ENCODE data around the gene IRGQ. TPM values are rescaled to one million over a fixed set of nuclear protein-coding genes. Genes with fewer than 3 reads are reported as not detected.
A peak's percentile ranks its signal among the peaks of the same experiment; 100 is the strongest.

The IRGQ gene
- total RNA-seq, 4 donors from 2014 or later, result 10.7 to 28.8 (median 18.5) TPM

DNA sequence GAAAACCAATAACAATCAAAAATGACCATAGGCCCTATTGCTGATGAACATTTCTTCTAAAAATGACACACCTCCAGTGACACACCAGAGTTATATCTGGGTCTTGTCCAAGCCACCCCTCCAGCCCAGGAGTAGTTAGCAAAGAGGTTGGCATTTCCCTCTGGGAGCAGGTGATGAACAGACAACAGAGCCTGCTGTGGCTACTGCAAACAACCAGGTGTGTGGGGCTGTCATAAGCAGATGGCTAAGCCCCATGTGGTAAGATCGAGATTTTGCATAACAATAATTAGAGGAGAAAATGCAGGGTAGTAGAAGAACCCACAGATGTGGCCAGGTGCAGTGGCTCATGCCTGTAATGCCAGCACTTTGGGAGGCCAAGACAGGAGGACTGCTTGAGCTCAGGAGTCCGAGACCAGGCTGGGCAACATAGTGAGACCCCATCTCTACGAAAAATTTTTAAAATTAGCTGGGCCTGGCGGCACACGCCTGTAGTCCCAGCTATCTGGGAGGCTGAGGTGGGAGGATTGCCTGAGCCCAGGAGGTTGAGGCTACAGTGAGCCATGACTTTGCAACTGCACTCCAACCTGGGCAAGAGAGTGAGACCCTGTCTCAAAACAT lies 25.7 kb downstream of the IRGQ start:
- DNase-seq, result no peak
- Histone ChIP-seq H3K36me3 (no peaks in the 10 kb centered on the region), H3K9me3 (no peaks in the 10 kb centered on the region), H3K4me3 (no peak overlapping the region), H3K27me3 (no peaks in the 10 kb centered on the region), H3K27ac (no peak overlapping the region), H3K4me1 (peaks cover 0 to 7% (median 6%) of the 10 kb centered on the region in 4 donors)
- no peak for TF ChIP-seq POLR2A (IDR thresholded peaks at IDR 0.05)
- TF ChIP-seq, protein P1, sequence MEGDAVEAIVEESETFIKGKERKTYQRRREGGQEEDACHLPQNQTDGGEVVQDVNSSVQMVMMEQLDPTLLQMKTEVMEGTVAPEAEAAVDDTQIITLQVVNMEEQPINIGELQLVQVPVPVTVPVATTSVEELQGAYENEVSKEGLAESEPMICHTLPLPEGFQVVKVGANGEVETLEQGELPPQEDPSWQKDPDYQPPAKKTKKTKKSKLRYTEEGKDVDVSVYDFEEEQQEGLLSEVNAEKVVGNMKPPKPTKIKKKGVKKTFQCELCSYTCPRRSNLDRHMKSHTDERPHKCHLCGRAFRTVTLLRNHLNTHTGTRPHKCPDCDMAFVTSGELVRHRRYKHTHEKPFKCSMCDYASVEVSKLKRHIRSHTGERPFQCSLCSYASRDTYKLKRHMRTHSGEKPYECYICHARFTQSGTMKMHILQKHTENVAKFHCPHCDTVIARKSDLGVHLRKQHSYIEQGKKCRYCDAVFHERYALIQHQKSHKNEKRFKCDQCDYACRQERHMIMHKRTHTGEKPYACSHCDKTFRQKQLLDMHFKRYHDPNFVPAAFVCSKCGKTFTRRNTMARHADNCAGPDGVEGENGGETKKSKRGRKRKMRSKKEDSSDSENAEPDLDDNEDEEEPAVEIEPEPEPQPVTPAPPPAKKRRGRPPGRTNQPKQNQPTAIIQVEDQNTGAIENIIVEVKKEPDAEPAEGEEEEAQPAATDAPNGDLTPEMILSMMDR (IDR thresholded peaks at IDR 0.05), result no peak

DNA sequence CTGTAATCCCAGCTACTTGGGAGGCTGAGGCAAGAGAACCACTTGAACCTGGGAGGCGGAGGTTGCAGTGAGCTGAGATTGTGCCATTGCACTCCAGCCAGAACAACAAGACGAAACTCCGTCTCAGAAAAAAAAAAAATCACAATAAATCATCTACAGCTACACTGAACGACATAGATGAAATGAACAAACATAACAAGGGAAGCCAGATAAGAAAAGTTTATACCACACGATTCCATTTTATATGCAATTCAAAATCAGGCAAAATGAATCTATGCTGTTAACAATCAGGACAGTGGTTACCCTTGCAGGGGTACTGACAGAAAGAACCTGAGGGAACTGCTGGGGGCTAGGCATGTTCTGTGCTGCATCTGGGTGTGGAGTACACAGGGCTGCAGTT lies 26.3 kb downstream of the IRGQ start:
- H3K4me3 ChIP-seq, result no peak overlapping the region
- TF ChIP-seq, protein P1 (IDR thresholded peaks at IDR 0.05), result no peak
- TF ChIP-seq POLR2A (IDR thresholded peaks at IDR 0.05), result no peak
- no peak overlapping the region for H3K27ac ChIP-seq
- peaks cover 0 to 5% (median 3%) of the 10 kb centered on the region in 4 donors for H3K4me1 ChIP-seq
- no peaks in the 10 kb centered on the region for H3K27me3 ChIP-seq
- H3K36me3 ChIP-seq, result no peaks in the 10 kb centered on the region
- DNase-seq, result no peak
- H3K9me3 ChIP-seq, result no peaks in the 10 kb centered on the region

DNA sequence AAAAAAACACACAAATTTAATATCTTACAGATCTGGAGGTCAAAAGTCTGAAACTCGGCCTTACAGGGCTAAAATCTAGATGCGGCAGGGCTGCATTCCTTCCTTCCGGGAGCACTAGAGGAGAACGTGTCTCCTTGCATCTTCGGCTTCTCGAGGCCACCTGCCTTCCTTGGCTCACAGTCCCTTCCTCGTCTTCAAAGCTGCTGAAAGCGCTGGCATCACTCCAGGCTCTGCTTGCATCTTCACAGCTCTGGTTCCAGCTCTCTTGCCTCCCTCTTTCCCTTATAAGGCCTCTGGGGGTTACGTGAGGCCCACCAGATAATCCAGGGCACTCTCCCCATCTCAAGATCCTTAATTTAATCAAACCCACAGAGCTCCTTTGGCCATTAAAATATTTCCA lies 31.1 kb downstream of the IRGQ start:
- Histone ChIP-seq H3K4me3 (no peak overlapping the region), H3K27ac (no peak overlapping the region), H3K4me1 (peaks cover 0 to 10% (median 4%) of the 10 kb centered on the region in 4 donors), H3K27me3 (no peaks in the 10 kb centered on the region), H3K9me3 (no peaks in the 10 kb centered on the region), H3K36me3 (peaks cover 0 to 2% (median 0%) of the 10 kb centered on the region in 3 donors)
- DNase-seq, result no peak
- no peak for TF ChIP-seq POLR2A (IDR thresholded peaks at IDR 0.05)
- TF ChIP-seq, protein P1 (IDR thresholded peaks at IDR 0.05), result no peak

DNA sequence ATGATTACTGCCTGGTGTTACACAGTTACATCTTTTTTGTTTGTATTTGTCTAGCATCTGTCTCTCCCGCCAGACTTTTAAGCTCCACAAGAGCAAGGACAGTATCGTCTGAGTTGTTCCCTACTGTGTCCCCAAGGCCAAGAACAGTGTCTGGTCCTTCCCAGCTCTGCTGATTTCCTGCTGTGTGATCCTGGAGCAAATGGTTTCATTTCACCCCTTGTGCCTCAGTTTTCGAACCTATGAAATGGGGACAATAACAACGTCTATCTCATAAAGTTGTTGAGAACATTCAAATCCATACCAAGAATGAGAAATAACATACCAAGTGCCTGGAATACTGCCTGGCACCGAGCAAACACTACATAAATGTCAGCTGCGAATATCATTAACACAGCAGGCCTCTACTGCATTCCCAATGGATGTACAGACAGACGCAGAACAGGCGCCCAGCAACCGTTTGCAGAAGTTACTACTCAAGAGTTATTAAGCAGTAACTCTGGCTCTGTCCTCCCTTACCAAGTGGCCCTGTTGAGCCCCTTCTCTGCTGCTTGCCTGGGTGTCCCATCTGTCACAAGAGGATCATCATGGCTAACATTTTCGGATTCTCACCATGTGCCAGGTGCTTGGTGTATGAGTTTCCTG lies 32.0 kb downstream of the IRGQ start:
- no peak overlapping the region for H3K4me3 ChIP-seq

DNA sequence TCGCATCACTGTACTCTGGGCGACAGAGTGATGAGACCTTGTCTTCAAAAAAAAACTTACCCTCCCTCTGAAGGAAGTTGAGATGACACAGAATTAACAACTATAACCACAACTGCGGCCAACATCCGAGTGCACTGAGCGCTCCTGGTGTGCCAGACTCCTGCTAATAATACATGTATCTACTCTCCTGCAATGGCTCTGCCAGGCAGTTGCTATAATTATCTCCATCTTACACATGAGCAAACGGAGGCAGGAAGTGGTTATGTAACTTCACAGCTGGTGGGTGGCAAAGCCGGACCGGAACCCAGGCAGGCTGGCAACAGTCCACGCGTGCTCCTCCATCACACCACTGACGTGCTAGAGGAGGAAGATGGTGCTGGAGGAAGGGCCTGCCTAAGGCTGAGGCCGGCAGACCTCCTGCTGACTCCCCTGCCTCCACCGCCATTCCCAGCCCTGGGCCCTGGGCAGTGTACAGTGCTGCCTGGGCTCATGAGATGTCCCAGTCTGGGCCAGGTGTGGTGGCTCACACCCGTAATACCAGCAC lies 33.2 kb downstream of the IRGQ start:
- peak in 2 of 3 donors; percentile 83 to 92 for DNase-seq
- H3K4me1 ChIP-seq, result peaks cover 0 to 10% (median 4%) of the 10 kb centered on the region in 4 donors
- TF ChIP-seq, protein P1 (IDR thresholded peaks at IDR 0.05), result no peak
- TF ChIP-seq POLR2A (IDR thresholded peaks at IDR 0.05), result no peak
- no peaks in the 10 kb centered on the region for H3K27me3 ChIP-seq
- peak overlapping the region in 1 of 4 donors; percentile 12 for H3K4me3 ChIP-seq
- peak overlapping the region; percentile 62 to 81 (median 78) for H3K27ac ChIP-seq
- no peaks in the 10 kb centered on the region for H3K9me3 ChIP-seq
- H3K36me3 ChIP-seq, result peaks cover 0 to 14% (median 0%) of the 10 kb centered on the region in 3 donors

More for the DNA sequence above, 32.0 kb downstream of the IRGQ start:
- DNase-seq, result no peak
- Histone ChIP-seq H3K4me1 (peaks cover 0 to 10% (median 4%) of the 10 kb centered on the region in 4 donors), H3K27me3 (no peaks in the 10 kb centered on the region), H3K9me3 (no peaks in the 10 kb centered on the region), H3K27ac (peak overlapping the region in 2 of 4 donors; percentile 77 to 81), H3K36me3 (peaks cover 0 to 7% (median 0%) of the 10 kb centered on the region in 3 donors)
- TF ChIP-seq POLR2A (IDR thresholded peaks at IDR 0.05), result no peak
- TF ChIP-seq, protein P1 (IDR thresholded peaks at IDR 0.05), result no peak

Data from Peyer's patch (tissue), 4 donors.